T-helper 2 cell (primary cell): ENCODE results near the gene BCAS1.

ENCODE experiments used
- DNase-seq, 5 experiments: peaks; one replicate each; pipeline versions ENCODE4 v3.0.0 to v3.0.0-alpha.2; 2012 to 2022

BCAS1 gene

GRCh38 chr20:54074511-54074910 lies 4.1 kb upstream of the BCAS1 start:
- no peak for DNase-seq

DNA sequence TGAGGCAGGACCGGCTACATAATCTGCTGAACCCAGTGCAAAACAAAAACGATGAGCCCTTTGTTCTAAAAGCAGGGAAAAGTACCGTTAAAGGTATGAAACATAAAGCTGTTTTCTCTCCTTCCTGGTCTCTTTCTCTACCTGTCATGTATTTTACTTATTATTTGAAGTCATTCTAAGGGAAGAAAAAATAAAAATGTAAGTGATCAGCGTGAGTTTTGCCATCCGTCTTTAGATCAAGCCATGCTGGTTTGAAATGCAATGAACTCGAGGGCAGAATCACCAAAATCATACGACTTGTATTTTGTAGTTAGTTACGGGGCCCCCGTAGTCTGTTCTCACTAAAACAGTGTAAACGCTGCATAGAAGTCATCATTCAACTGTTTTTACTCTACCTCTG lies 2.9 kb upstream of the BCAS1 start:
- DNase-seq: no peak

DNA sequence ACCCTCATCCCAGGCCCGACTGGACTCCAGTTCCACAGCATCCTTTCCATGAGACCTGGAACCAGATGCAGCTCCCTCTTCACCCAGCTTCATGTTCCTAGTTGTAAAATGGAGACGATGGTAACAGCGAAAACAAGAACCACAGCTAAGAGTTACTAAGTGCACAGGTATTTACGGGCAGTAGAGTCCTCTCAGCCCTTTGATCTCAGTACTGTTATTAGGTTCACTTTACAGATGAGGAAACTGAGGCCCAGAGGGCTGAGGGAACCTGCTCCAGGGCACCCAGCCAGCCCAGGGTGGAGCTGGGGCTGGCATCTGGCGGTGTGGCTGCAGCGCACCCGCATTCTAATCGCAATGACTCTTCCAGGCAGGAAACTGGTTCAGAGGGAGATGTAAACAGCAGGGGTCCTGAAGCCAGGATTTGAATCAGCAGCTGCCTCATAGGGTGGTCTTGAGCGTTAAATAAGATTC lies 858 bp downstream of the BCAS1 start:
- no peak for DNase-seq

DNA sequence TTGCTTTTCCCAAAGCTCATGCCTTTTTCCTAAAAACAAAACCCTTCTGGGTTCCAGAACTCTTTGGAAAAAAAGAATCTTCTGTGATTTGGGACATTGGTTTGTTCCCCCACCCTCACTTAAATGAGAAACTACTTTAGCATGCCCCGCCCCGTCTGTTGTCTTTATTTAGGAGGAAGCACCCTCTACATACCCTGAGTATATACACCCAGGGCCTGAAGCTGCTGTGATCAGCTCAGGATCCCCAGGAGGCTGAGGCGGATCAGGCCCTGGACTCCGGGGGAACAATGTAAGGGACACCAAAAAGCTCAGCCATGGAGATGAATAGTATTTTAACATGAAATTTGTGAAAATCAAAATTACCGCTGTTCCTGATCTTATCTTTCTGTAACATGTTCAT lies 1.4 kb downstream of the BCAS1 start:
- DNase-seq: no peak

DNA sequence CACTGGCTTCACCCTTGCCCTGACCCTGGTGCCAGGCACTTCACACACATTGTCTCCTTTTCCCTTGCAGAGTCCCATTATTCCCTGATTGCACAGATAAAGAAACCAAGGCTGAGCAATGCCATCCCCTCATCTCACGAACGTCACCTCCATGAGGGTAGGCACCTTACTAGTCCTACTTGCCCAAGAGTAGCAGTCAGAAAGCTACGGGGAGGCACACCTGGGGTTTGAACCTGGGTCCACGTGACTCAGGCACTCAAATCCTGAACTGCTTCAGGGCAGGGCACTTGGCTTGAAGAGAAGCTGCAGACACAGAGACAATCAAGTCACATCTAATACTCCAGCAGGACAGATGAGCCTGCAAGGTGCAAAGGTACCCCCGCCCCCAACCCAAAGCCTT lies 1.9 kb downstream of the BCAS1 start:
- no peak for DNase-seq

DNA sequence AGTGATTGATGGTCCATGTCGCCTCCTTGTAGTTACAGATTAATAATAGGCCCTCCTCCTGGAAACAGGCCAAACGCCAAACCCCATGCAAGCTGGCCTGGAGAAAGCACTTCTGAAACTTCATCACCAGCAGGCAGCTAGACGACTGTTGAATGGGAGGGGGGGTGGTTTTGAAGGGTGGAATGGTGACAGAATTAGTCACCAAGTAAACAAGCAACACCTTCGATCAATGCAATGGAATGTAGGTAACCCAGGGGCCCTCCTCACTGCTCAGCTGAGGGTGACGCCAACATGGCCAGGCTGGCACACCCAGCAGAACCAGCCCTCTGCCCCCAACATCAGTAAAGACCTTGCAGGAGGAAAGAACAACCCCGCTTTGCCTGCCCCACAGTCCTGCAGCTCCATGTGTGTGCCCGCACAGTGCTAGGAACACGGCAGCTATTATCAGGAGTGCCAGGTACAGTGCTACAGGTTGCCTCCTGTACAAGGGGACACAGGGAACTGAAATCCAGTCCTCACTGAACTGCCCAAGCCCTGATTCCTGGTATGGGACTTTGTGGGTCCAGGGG lies 2.7 kb downstream of the BCAS1 start:
- DNase-seq: peak in 1 of 5 experiments; percentile 76

DNA sequence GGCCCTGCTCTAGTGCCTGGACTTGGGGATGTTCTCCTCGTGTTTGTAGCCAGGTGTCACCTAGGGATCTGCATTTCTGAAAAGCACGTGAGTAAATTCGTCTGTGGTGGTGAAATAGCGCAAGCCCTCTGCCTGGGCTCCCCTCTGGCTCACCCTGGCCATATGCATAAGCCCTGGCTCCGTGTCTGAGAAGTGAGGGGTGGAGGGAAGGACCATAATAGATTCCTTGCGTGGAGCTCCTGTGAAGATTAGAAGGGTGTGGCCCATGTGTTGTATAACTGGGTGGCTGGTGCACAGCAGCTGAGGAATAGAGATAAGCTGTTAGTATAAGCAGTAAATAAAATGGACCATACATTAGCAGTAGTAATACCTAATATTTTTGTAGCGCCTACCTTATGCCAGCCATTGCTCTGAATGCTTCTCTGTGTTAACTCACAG lies 4.8 kb downstream of the BCAS1 start:
- DNase-seq: no peak

DNA sequence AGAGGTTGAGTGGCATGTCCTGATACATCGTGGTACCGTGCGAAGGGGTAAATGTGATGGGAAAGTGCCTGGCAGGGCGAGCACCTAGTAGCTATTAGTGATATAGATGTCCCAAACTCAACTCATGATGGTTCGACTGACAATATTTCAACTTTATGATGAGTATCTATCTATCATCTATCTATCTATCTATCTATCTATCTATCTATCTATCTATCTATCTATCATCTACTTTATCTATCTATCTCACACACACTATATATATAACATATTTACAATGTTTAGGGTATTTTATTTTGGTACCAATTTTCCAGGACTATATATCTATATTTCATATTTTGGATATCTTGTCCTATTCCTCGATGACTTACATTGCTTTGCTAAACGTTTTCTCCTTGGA lies 5.5 kb downstream of the BCAS1 start:
- DNase-seq: no peak

DNA sequence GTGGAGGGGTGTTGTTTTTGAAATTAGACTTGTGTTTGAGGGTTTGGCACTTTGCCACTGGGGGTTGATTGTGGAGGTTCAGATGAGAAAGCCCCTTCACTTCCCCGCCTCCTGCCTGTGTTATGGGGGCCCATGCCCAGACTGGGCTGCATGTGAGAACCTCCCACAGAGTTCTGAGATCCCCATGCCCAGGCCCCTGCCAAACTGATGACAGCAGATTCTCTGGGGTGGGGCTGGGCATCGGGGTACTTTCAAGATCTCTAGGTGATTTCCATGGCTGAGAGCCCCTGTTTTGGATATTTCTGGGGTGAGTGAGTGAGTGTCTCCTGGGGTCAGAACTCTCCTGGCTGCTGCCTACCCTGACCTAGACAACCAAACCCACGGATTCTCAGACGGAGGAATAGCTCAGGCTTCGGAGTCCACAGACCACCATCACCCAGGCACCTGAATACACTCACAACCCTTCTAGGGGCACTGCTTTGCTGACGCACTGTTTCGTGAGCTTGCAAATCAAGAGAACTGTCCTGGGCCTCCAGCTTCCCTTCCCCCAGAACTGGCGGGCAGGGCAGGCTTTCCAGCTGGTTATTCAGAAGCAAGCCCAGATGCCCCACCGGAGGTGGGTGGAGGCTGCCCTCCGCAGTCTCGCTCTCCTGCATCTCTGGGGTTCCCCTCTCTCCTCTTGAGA lies 6.3 kb downstream of the BCAS1 start:
- DNase-seq: peak in 2 of 5 experiments; percentile 27

DNA sequence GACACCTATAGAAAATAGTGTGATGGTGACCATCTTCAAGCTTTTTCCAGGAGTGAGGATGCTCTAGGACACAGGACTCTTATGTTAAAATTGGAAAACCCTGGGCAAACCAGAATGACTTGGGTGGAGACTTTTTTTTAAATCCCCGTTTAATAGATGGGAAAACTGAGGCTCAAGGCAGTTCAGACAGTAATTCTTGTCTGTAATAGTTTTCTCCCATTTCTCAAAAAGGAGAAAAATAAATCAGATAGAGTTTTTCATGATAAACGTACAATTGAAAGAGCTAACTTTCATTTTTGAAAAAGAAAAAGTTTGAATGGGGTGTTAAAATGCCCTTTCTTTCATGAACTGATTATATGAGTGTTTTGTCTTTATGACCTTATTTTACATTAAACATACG lies 6.8 kb downstream of the BCAS1 start:
- DNase-seq: no peak

DNA sequence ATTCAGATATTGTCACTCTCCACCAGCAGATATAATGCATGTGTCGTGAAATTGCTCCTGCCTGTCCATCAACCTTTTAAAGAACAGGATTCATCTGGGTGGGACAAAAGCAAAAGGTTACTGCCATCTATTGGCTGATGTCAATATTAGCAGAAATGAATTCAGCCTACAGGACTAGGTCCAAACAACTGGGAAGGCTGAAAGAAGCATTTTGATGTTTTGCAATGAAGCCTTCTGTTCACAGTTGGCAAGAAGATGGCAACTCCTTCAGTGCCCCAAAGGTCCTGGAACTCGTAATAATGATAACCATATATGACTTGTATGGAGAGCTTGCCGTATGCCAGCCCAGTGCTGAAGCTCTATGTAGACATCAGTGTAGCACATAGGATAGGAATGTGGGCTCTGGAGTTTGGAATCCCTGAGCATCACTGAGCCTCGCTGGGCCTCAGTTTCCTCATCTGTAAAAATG lies 7.5 kb downstream of the BCAS1 start:
- peak in 1 of 5 experiments; percentile 64 for DNase-seq

- no peak for DNase-seq
These were observed 9.1 kb downstream of the BCAS1 start for GRCh38 chr20:54061101-54061881.

DNA sequence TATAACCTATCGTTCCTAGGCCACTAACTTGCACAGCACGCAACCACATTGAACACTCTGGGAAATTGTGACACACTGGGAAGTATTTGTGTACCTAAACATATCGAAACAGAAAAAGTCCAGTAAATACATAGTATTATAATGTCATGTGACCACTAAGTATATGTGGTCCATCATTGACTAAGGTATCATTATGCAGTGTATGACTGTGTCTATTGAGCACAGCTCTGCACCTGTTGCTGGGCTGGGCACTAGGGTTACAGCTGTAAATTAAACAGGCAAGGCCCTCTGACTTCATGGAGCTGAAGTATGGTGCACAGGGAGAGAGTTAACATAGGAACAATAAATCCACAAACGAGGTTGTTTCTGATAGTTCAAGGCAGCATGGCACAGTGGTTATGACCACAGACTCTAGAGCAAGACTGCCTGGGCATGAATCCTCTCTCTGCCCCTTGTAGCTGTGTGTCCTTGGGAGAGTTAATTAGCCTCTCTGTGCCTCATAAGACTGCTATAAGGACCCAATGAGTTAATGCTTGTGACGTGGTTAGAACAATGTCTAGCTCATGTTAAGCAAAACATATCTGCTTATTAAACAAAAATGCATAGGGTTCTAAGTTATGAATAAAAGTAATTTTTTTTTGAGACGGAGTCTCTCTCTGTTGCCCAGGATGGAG lies 10.6 kb downstream of the BCAS1 start:
- DNase-seq: no peak

DNA sequence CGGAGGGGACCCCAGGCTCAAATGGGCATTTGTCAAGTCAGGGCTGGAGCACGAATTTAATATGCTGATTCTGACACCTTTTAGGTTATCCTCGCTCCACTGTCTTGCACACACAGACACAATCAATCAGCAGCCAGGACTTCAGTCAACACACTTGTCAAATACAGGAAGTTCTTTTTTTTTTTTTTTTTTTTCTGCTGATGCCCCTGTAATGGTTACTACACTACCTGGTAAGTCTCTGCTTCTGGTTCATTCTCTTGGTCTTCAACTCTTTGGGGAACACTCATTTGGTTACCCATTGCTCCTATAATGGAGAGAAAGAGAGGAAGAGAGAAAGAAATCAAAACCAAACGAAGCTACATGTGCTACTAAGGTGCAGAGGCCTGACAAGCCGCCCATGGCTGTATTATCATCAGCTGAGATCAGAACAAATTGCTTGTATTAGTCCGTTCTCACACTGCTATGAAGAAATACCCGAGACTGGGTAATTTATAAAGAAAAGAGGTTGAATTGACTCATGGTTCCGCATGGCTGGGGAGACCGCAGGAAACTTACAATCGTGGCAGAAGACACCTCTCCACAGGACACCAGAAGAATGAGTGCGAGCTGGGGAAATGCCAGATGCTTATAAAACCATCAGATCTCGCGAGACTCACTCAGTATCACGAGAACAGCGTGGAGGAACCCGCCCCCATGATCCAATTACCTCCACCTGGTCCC lies 11.8 kb downstream of the BCAS1 start:
- DNase-seq: peak in 1 of 5 experiments; percentile 30

- DNase-seq: no peak
These were observed 13.4 kb downstream of the BCAS1 start for GRCh38 chr20:54056762-54057639.

- no peak for DNase-seq
These were observed 15.9 kb downstream of the BCAS1 start for GRCh38 chr20:54054516-54054915.

DNA sequence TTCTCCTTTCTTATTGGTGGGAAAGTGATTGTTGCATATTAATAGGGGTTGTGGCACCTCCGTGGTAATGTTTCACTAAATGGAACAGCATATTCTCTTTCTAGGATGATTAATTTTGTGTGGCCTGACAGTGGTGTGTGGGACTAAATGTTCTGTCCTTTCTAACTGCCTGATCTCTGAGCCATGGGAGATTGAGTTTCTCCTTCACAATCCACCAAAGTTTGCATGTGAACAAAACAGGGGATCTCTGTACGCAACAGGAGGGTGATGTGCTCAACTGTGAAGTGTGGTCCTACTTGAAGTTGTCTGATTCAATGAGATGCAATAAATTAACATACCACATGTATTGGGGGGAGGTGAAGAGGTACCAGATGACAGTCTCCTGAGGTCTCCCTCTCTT lies 19.3 kb downstream of the BCAS1 start:
- DNase-seq: no peak

DNA sequence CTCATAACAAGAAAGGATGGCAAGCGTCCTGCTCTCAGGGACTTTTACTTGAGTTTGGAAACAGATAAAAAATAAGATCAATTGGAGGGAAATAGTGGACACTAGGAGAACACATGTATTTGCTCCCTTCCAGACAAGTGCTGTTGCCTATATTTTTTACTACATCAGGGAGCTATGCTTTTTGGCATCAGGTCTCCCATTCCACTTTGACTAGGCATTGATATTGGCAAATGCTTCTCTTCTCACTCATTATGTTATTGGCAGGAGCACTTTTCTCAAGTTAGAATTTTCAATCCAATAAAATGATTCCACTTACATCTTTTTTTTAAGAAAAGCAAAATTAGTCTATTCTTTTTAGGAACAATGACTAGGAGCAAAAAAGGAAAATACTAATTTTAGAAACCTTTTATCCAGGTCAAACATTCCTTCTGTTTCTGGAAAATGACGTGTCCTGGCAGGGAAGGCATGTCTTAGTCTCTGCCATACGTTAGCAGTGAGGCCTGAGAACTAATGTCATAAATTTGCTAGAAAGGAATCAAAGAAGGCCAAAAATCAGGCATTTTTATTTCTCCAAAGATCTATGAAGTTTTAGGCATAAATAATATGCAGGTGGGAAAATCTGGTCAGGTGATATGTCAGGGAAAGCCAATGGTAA lies 21.4 kb downstream of the BCAS1 start:
- DNase-seq: no peak

GRCh38 chr20:54048481-54048880 lies 21.9 kb downstream of the BCAS1 start:
- no peak for DNase-seq

DNA sequence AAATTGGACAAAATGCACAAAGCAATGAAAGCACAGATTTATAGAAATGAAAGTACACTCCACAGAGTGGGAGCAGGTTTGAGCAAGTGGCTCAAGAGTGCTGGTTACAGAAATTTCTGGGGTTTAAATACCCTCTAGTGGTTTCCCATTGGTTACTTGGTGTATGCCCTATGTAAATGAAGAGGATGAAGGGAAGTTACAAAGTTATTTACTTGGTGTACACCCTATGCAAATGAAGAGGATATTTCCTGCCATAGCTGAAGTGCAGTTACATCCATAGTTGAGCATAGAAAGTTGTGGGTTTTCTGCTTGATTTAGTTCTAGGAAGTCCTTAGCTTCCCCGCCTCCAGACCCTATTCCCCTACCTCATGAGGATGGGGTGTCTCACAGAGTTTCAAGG lies 22.7 kb downstream of the BCAS1 start:
- DNase-seq: no peak

DNA sequence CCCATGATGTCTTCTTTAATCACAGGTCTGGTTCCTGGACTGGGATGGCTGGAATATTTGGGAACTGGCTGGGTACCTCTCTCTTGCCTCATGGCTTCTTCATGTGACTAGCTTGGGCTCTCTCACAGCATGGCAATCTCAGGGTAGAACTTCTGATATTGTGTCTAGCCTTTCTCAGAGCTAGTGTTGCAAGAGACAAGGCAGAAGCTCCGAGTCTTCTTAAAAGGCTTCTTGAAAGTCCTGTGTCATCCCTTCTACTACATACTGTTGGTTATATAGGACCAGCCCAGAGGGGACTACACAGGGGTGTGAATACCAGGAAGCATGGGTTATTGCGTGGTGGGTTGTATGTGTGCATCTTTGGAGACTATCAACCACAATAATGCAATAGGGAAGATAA lies 23.3 kb downstream of the BCAS1 start:
- no peak for DNase-seq
